SH-SY5Y (cell line): ENCODE data around the gene AKR1E2.

Source experiments
- GATA2 ChIP-seq: IDR thresholded peaks from 2 replicates; pipeline ENCODE4 v1.6.1; 2011; ENCODE audit warnings: mild to moderate bottlenecking, low read depth, low read length
- GATA3 ChIP-seq: IDR thresholded peaks from 2 replicates; pipeline ENCODE4 v1.6.1; 2011; ENCODE audit warnings: low read depth, mild to moderate bottlenecking, low read length, moderate library complexity

The AKR1E2 gene

GRCh38 chr10:4825456-4825867 is 545 bp upstream of the AKR1E2 start:
- TF ChIP-seq GATA3 (no peak), GATA2 (no peak)

GRCh38 chr10:4826792-4827324 is 851 bp downstream of the AKR1E2 start:
- no peak for TF ChIP-seq GATA3
- TF ChIP-seq GATA2, result no peak

GRCh38 chr10:4828005-4828404 is 2.0 kb downstream of the AKR1E2 start:
- no peak for TF ChIP-seq GATA3
- TF ChIP-seq GATA2, result no peak

GRCh38 chr10:4830551-4830950 is 4.5 kb downstream of the AKR1E2 start:
- TF ChIP-seq GATA2, result no peak

GRCh38 chr10:4831091-4831490 is 5.1 kb downstream of the AKR1E2 start:
- TF ChIP-seq GATA3 (no peak), GATA2 (no peak)

GRCh38 chr10:4833286-4833685 is 7.3 kb downstream of the AKR1E2 start:
- TF ChIP-seq GATA2 (no peak), GATA3 (no peak)

- TF ChIP-seq GATA2 (no peak), GATA3 (no peak)
Observed at GRCh38 chr10:4834898-4835405, 8.9 kb downstream of the AKR1E2 start.

GRCh38 chr10:4835494-4835918 is 9.5 kb downstream of the AKR1E2 start:
- TF ChIP-seq GATA3 (no peak), GATA2 (no peak)

GRCh38 chr10:4836416-4836969 is 10.5 kb downstream of the AKR1E2 start:
- TF ChIP-seq GATA3 (no peak), GATA2 (no peak)

GRCh38 chr10:4837551-4837950 is 11.5 kb downstream of the AKR1E2 start:
- no peak for TF ChIP-seq GATA3
- no peak for TF ChIP-seq GATA2

- TF ChIP-seq GATA2 (no peak), GATA3 (no peak)
Observed at GRCh38 chr10:4838743-4839142, 12.7 kb downstream of the AKR1E2 start.

GRCh38 chr10:4839353-4839752 is 13.3 kb downstream of the AKR1E2 start:
- TF ChIP-seq GATA2 (no peak), GATA3 (no peak)

GRCh38 chr10:4840151-4840550 is 14.1 kb downstream of the AKR1E2 start:
- TF ChIP-seq GATA2 (no peak), GATA3 (no peak)

GRCh38 chr10:4843525-4844180 is 17.6 kb downstream of the AKR1E2 start:
- no peak for TF ChIP-seq GATA3
- no peak for TF ChIP-seq GATA2

- TF ChIP-seq GATA3 (no peak), GATA2 (no peak)
Observed at GRCh38 chr10:4844864-4845263, 18.9 kb downstream of the AKR1E2 start.
